K562 (cell line): Measurements from ENCODE around the gene SCART1. TPM values are rescaled to one million over a fixed set of nuclear protein-coding genes. Genes with fewer than 3 reads are reported as not detected.

Experiments
- ATAC-seq: fragments of 200-7000 bp; cut with Tn5 transposase; 3 replicates; pipeline ENCODE4 v1.9.1; 2020; ENCODE audit warnings: moderate library complexity
- BruUV-seq: library from RNA; stranded (reverse); fragments of 400-500 nt; replicated peaks from 2 replicates; lab custom pipeline; 2021; lab: Mats Ljungman, UMichigan
- CTCF ChIA-PET: fragments of 300-600 bp; formaldehyde crosslinking; extraction: SDS; loops from one replicate; lab custom pipeline; 2021; ENCODE audit warnings: low intra/inter-chr PET ratio; lab: Yijun Ruan, JAX
- POLR2A ChIA-PET: fragments of 300-600, 350-650 bp; sonication (Branson Sonifier 250); formaldehyde crosslinking; extraction: SDS; loops from one replicate; lab custom pipeline; 2021; ENCODE audit warnings: antibody characterized with exemption, inconsistent platforms; lab: Yijun Ruan, JAX
- DNase-seq, 4 experiments: peaks; one replicate each; pipeline versions ENCODE4 v3.0.0 to v3.0.0-alpha.2; 2011 to 2018; ENCODE audit warnings: low spot score in 3 of 4, mixed read lengths in 3 of 4; ENCODE audit errors: extremely low read depth in 1 of 4
- FAIRE-seq: peaks from 2 replicates; lab custom pipeline; 2011; peaks lifted over from hg19 to GRCh38; lab: Jason Lieb, UNC
- H2AFZ ChIP-seq: 2 replicates; pipeline ENCODE4 v1.6.0; 2011; ENCODE audit warnings: low read depth, low read length, control low read depth, inconsistent platforms
- H3K27ac ChIP-seq: fragments of 200-600 bp; 3 replicates; pipeline ENCODE4 v1.8.0; 2011; ENCODE audit warnings: low read depth, mild to moderate bottlenecking, control low read depth, inconsistent platforms, low read length, moderate library complexity, mixed read lengths; ENCODE audit errors: extremely low read depth
- H3K27me3 ChIP-seq, 2 experiments: fragments of 300-600 bp in 1 of 2; 2 replicates in 1 of 2; 3 replicates in 1 of 2; pipeline versions ENCODE4 v1.6.0 to v1.8.0; 2011; ENCODE audit warnings: inconsistent platforms in 2 of 2, low read length in 2 of 2, mild to moderate bottlenecking in 1 of 2, mixed read lengths in 1 of 2, moderate library complexity in 1 of 2; ENCODE audit not compliant: control insufficient read depth in 2 of 2, insufficient read depth in 2 of 2
- H3K36me3 ChIP-seq: fragments of 300-600 bp; 3 replicates; pipeline ENCODE4 v1.8.0; 2011; ENCODE audit warnings: mild to moderate bottlenecking, low read length, inconsistent platforms; ENCODE audit not compliant: control insufficient read depth, insufficient read depth
- H3K4me1 ChIP-seq, 2 experiments: fragments of 200-600 bp in 1 of 2; replicated peaks in 1 of 2; 2 replicates in 1 of 2; 3 replicates in 1 of 2; pipeline versions ENCODE4 v1.5.1 to v1.8.0; 2011; ENCODE audit warnings: inconsistent platforms in 2 of 2, low read length in 2 of 2, mild to moderate bottlenecking in 1 of 2, mixed read lengths in 1 of 2, moderate library complexity in 1 of 2; ENCODE audit not compliant: control insufficient read depth in 2 of 2, insufficient read depth in 2 of 2
- H3K4me2 ChIP-seq: 2 replicates; pipeline ENCODE4 v1.6.1; 2011; ENCODE audit warnings: low read length, control low read depth, inconsistent platforms, mixed read lengths; ENCODE audit not compliant: insufficient read depth
- H3K4me3 ChIP-seq: fragments of 200-600 bp; sonication (generic), shearing (Covaris generic); 2 replicates; pipeline ENCODE4 v1.5.1; 2016; ENCODE audit warnings: control low read depth, inconsistent platforms
- H3K79me2 ChIP-seq: fragments of 200-600 bp; 3 replicates; pipeline ENCODE4 v1.8.0; 2011; ENCODE audit warnings: low read length, inconsistent platforms; ENCODE audit not compliant: control insufficient read depth, insufficient read depth
- H3K9ac ChIP-seq, 2 experiments: 2 replicates each; pipeline versions ENCODE4 v1.6.0 to v1.6.1; 2011; ENCODE audit warnings: low read depth in 2 of 2, low read length in 2 of 2, control low read depth in 1 of 2, inconsistent platforms in 1 of 2, mild to moderate bottlenecking in 1 of 2, mixed read lengths in 1 of 2; ENCODE audit not compliant: insufficient read depth in 1 of 2
- H3K9me1 ChIP-seq: one replicate; pipeline ENCODE4 v1.6.0; 2011; ENCODE audit warnings: inconsistent platforms, mild to moderate bottlenecking, low read length, moderate library complexity; ENCODE audit not compliant: control insufficient read depth, insufficient read depth
- H3K9me3 ChIP-seq: replicated peaks from 2 replicates; pipeline ENCODE4 v1.5.1; 2011; ENCODE audit warnings: low read depth, low read length, inconsistent platforms; ENCODE audit not compliant: control insufficient read depth, insufficient read depth
- H4K20me1 ChIP-seq: replicated peaks from 2 replicates; pipeline ENCODE4 v1.6.1; 2011; ENCODE audit warnings: low read length, inconsistent platforms, mixed read lengths; ENCODE audit not compliant: control insufficient read depth, insufficient read depth
- CXXC5 ChIP-seq: fragments of 250-450 bp; sonication (Bioruptor Pico); IDR thresholded peaks from 2 replicates; pipeline ENCODE4 v1.8.0; 2022; ENCODE audit warnings: inconsistent platforms, mild to moderate bottlenecking, moderate library complexity
- HMGN3 ChIP-seq: IDR thresholded peaks from 2 replicates; pipeline ENCODE4 v1.6.1; 2011; ENCODE audit warnings: borderline replicate concordance, low read depth, mild to moderate bottlenecking, mixed read lengths, low read length; ENCODE audit not compliant: insufficient read length; ENCODE audit errors: extremely low read depth
- IRF2 ChIP-seq: sonication (generic); formaldehyde crosslinking; IDR thresholded peaks from 2 replicates; pipeline ENCODE4 v1.8.1; 2022; ENCODE audit warnings: mild to moderate bottlenecking, missing genetic modification reagents
- KAT8 ChIP-seq: fragments of 450-650 bp; IDR thresholded peaks from 2 replicates; pipeline ENCODE4 v1.6.1; 2016; ENCODE audit warnings: low read depth, mild to moderate bottlenecking
- MAFG ChIP-seq: fragments of 450-650 bp; conservative IDR thresholded peaks from 2 replicates; pipeline ENCODE4 v1.6.1; 2016; ENCODE audit warnings: missing genetic modification characterization, missing compliant biosample characterization
- MAFK ChIP-seq: IDR thresholded peaks from 2 replicates; pipeline ENCODE4 v1.6.1; 2011; ENCODE audit warnings: low read length, improper control_type of control experiment
- NFATC3 ChIP-seq: fragments of 450-650 bp; IDR thresholded peaks from 2 replicates; pipeline ENCODE4 v1.6.1; 2017; ENCODE audit warnings: mild to moderate bottlenecking
- RBM15 ChIP-seq: fragments of 200-400 bp; formaldehyde crosslinking; IDR thresholded peaks from 2 replicates; pipeline ENCODE4 v1.6.1; 2018; ENCODE audit warnings: mild to moderate bottlenecking, low read length, moderate library complexity; ENCODE audit not compliant: insufficient read depth
- SMARCA5 ChIP-seq: fragments of 450-650 bp; IDR thresholded peaks from 2 replicates; pipeline ENCODE4 v1.6.1; 2016
- U2AF1 ChIP-seq: fragments of 200-400 bp; formaldehyde crosslinking; optimal IDR thresholded peaks from 2 replicates; pipeline ENCODE3; 2017; ENCODE audit warnings: mild to moderate bottlenecking, low read depth, low read length, moderate library complexity
- ZNF384 ChIP-seq: IDR thresholded peaks from 2 replicates; pipeline ENCODE4 v1.6.1; 2012; ENCODE audit warnings: low read depth, low read length, improper control_type of control experiment
- WGBS: fragments of 100-300 bp; shearing (Covaris generic); methylation state at CpG from one replicate; pipeline ENCODE4 v1.1.6; 2016; ENCODE audit warnings: low coverage, mixed read lengths; ENCODE audit not compliant: insufficient coverage; ENCODE audit errors: missing lambda C conversion rate; 5-methylcytosine and 5-hydroxymethylcytosine counted together
- in situ Hi-C: fragments of 300-500 bp; cut with MboI; formaldehyde crosslinking; loops from 4 replicates; pipeline ENCODE4 v1.15.0; 2018; ENCODE audit warnings: inconsistent platforms, mixed read lengths
- intact Hi-C: fragments of 100-400 bp; cut with micrococcal nuclease; formaldehyde crosslinking; loops from 2 replicates; pipeline ENCODE4 v1.14.2; 2022
- polyA plus RNA-seq, 8 experiments: library from polyadenylated mRNA; depleted of rRNA in 4 of 8; stranded (reverse) in 5 of 8; unstranded in 3 of 8; fragments of >200 nt; fragmentation: Nextera tagmentation in 2 of 8; fragmentation: Illumina TruSeq in 1 of 8; extraction: Ambion mirVana in 2 of 8; extraction: Trizol in 1 of 8; gene quantifications; 2 replicates each; pipeline versions ENCODE4 v1.2.1 to v1.2.3, GENCODE V29; 2011 to 2014; ENCODE audit warnings: inconsistent platforms in 1 of 8, missing spikeins in 1 of 8
- total RNA-seq, 7 experiments: library from RNA; depleted of rRNA in 6 of 7; stranded (reverse); fragments of >200 nt in 6 of 7; fragmentation: Illumina TruSeq in 2 of 7; extraction: Trizol in 2 of 7; gene quantifications; 2 replicates each; pipeline versions ENCODE4 v1.2.1 to v1.2.3, GENCODE V29; 2011 to 2021; ENCODE audit warnings: low replicate concordance in 1 of 7
- TF ChIP-seq, protein P1 (sequence below): fragments of 450-650 bp; IDR thresholded peaks from 2 replicates; pipeline ENCODE4 v1.6.1; 2018; ENCODE audit warnings: mild to moderate bottlenecking, low read depth; ENCODE audit not compliant: partially characterized antibody

SCART1 gene
- total and polyA plus RNA-seq, 9 of the 15 experiments (the other 6 are each of a cell fraction or from before 2014, with no cell fraction given): 0.18 to 6.5 (median 4.5) TPM

DNA sequence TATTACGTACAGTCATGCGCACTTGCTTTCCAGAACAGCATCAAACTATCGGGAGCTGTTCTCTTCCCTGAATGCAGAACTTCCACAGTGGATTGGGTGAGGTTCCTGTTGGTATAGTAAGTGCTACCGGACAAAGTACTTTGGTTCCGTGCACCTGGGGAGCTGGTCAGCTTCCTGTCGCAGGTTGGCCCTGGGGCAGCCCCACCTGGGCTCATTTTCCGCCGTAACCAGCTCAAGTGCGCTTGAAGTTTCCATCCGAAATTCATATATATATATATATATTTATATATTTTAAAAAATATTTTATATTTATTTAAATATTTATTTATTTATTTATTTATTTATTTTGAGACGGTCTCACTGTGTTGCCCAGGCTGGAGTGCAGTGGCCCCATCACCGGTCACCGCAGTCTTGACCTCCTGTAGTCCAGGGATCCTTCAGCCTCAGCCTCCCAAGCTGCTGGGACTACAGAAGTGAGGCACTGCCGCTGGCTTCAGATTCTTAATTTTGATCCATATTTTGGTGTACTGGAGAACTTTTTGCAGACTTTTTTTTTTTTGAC lies 6.5 kb downstream of the SCART1 start:
- no peak for TF ChIP-seq NFATC3
- no peak for TF ChIP-seq MAFG
- no peak for TF ChIP-seq HMGN3
- TF ChIP-seq, protein P1, sequence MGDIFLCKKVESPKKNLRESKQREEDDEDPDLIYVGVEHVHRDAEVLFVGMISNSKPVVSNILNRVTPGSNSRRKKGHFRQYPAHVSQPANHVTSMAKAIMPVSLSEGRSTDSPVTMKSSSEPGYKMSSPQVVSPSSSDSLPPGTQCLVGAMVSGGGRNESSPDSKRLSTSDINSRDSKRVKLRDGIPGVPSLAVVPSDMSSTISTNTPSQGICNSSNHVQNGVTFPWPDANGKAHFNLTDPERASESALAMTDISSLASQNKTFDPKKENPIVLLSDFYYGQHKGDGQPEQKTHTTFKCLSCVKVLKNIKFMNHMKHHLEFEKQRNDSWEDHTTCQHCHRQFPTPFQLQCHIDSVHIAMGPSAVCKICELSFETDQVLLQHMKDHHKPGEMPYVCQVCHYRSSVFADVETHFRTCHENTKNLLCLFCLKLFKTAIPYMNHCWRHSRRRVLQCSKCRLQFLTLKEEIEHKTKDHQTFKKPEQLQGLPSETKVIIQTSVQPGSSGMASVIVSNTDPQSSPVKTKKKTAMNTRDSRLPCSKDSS: no peak
- TF ChIP-seq RBM15: no peak
- no peak for TF ChIP-seq U2AF1
- TF ChIP-seq KAT8: no peak
- no peak for TF ChIP-seq SMARCA5
- no peak for TF ChIP-seq MAFK
- TF ChIP-seq ZNF384: no peak
- no peak for TF ChIP-seq CXXC5
- no peak for TF ChIP-seq IRF2
- no TSS peak for BruUV-seq
- FAIRE-seq (no peak), ATAC-seq (no peak), DNase-seq (no peak)
- Histone ChIP-seq H2AFZ (no peak overlapping the region), H3K4me3 (no peak overlapping the region), H3K4me2 (no peak overlapping the region), H4K20me1 (no peaks in the 10 kb centered on the region), H3K9me3 (no peaks in the 10 kb centered on the region), H3K27ac (no peak overlapping the region), H3K36me3 (no peaks in the 10 kb centered on the region), H3K79me2 (no peaks in the 10 kb centered on the region), H3K9ac (no peak overlapping the region), H3K4me1 (peaks cover 0 to 29% of the 10 kb centered on the region in 2 experiments; a peak in 2 of 5 replicates), H3K9me1 (no peaks in the 10 kb centered on the region), H3K27me3 (peaks cover 0 to 34% of the 10 kb centered on the region in 2 experiments; a peak in 2 of 5 replicates)
- 45% methylated on average over 14 of the region's 14 CpGs for WGBS
- ChIA-PET CTCF (no interaction called here), POLR2A (interaction anchor here (0.8 kb wide), 1 partner anchor 28 kb away, joined by 3 read pairs; no protein-coding TSS in a partner anchor)
- intact Hi-C loops (no loop called here), in situ Hi-C loops (no loop called here)
